ENCODE measurements around the gene MUC5AC. TPM values are rescaled to one million over a fixed set of nuclear protein-coding genes. Genes with fewer than 3 reads are reported as not detected.
"Not testable (repeated sequence)": the region's sequence is repeated elsewhere in the genome, so short reads cannot be mapped to it uniquely, and the experiment has no call there.

MUC5AC gene
- total RNA-seq, 1 donor from 2014 or later, result not detected

DNA sequence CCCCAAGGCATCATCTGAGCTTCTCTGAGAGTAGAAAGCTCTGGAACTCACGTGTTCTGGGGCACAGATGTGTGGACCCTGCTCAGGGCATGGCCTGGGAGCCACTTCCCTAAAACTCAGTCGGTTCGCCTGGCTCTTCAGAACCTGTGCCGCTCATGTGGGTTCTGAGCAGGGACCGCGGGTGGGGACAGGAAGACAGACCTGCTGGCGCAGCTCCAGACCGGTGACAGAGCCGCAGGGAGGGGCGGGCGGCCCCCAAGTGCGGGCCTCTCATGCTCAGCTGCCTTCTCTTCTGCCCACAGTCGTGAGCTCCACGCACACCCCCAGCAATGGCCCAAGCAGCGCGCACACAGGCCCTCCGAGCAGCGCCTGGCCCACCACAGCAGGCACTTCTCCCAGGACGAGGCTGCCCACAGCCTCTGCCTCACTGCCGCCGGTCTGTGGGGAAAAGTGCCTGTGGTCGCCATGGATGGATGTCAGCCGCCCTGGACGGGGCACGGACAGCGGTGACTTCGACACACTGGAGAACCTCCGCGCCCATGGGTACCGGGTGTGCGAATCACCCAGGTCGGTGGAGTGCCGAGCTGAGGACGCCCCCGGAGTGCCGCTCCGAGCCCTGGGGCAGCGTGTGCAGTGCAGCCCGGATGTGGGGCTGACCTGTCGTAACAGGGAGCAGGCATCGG is 24.2 kb downstream of the MUC5AC start:
- Mint-ChIP-seq H3K4me3 (ENCODE audit: low read depth) (no peak overlapping the region), H3K4me1 (ENCODE audit: low read depth) (no peaks in the 10 kb centered on the region), H3K27ac (no peak overlapping the region), H3K36me3 (ENCODE audit: insufficient read depth) (no peaks in the 10 kb centered on the region), H3K9me3 (ENCODE audit: low read depth) (no peaks in the 10 kb centered on the region), H3K27me3 (no peaks in the 10 kb centered on the region)
- TF ChIP-seq, protein P1, sequence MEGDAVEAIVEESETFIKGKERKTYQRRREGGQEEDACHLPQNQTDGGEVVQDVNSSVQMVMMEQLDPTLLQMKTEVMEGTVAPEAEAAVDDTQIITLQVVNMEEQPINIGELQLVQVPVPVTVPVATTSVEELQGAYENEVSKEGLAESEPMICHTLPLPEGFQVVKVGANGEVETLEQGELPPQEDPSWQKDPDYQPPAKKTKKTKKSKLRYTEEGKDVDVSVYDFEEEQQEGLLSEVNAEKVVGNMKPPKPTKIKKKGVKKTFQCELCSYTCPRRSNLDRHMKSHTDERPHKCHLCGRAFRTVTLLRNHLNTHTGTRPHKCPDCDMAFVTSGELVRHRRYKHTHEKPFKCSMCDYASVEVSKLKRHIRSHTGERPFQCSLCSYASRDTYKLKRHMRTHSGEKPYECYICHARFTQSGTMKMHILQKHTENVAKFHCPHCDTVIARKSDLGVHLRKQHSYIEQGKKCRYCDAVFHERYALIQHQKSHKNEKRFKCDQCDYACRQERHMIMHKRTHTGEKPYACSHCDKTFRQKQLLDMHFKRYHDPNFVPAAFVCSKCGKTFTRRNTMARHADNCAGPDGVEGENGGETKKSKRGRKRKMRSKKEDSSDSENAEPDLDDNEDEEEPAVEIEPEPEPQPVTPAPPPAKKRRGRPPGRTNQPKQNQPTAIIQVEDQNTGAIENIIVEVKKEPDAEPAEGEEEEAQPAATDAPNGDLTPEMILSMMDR (IDR thresholded peaks at IDR 0.05; ENCODE audit: unreplicated experiment), result no peak
- DNase-seq (ENCODE audit: low spot score, unreplicated experiment), result no peak

DNA sequence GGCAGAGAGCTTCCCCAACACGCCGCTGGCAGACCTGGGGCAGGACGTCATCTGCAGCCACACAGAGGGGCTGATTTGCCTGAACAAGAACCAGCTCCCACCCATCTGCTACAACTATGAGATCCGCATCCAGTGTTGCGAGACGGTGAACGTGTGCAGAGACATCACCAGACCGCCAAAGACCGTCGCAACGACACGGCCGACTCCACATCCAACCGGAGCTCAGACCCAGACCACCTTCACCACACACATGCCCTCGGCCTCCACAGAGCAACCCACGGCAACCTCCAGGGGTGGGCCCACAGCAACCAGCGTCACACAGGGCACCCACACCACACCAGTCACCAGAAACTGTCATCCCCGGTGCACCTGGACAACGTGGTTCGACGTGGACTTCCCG is 26.4 kb downstream of the MUC5AC start:
- not testable (repeated sequence) for H3K9me3 Mint-ChIP-seq (ENCODE audit: low read depth); H3K4me1 Mint-ChIP-seq (ENCODE audit: low read depth); H3K27ac Mint-ChIP-seq; H3K27me3 Mint-ChIP-seq; DNase-seq (ENCODE audit: low spot score, unreplicated experiment); H3K36me3 Mint-ChIP-seq (ENCODE audit: insufficient read depth); H3K4me3 Mint-ChIP-seq (ENCODE audit: low read depth)

DNA sequence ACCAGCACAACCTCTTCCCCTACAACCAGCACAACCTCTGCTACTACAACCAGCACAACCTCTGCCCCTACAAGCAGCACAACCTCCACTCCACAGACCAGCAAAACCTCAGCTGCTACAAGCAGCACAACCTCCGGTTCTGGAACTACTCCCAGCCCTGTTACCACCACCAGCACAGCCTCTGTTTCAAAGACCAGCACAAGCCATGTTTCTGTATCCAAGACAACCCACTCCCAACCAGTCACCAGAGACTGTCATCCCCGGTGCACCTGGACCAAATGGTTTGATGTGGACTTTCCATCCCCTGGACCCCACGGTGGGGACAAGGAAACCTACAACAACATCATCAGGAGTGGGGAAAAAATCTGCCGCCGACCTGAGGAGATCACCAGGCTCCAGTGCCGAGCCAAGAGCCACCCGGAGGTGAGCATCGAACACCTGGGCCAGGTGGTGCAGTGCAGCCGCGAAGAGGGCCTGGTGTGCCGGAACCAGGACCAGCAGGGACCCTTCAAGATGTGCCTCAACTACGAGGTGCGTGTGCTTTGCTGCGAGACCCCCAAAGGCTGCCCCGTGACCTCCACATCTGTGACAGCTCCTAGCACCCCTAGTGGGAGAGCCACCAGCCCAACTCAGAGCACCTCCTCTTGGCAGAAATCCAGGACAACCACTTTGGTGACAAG is 30.8 kb downstream of the MUC5AC start:
- not testable (repeated sequence) for H3K4me1 Mint-ChIP-seq (ENCODE audit: low read depth); H3K4me3 Mint-ChIP-seq (ENCODE audit: low read depth); H3K9me3 Mint-ChIP-seq (ENCODE audit: low read depth); H3K27me3 Mint-ChIP-seq; H3K27ac Mint-ChIP-seq; H3K36me3 Mint-ChIP-seq (ENCODE audit: insufficient read depth); DNase-seq (ENCODE audit: low spot score, unreplicated experiment)

DNA sequence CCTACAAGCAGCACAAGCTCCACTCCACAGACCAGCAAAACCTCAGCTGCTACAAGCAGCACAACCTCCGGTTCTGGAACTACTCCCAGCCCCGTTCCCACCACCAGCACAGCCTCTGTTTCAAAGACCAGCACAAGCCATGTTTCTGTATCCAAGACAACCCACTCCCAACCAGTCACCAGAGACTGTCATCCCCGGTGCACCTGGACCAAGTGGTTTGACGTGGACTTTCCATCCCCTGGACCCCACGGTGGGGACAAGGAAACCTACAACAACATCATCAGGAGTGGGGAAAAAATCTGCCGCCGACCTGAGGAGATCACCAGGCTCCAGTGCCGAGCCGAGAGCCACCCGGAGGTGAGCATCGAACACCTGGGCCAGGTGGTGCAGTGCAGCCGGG is 32.1 kb downstream of the MUC5AC start:
- H3K4me3 Mint-ChIP-seq (ENCODE audit: low read depth); DNase-seq (ENCODE audit: low spot score, unreplicated experiment); H3K36me3 Mint-ChIP-seq (ENCODE audit: insufficient read depth); H3K27me3 Mint-ChIP-seq; H3K27ac Mint-ChIP-seq; H3K9me3 Mint-ChIP-seq (ENCODE audit: low read depth); H3K4me1 Mint-ChIP-seq (ENCODE audit: low read depth): not testable (repeated sequence)

DNA sequence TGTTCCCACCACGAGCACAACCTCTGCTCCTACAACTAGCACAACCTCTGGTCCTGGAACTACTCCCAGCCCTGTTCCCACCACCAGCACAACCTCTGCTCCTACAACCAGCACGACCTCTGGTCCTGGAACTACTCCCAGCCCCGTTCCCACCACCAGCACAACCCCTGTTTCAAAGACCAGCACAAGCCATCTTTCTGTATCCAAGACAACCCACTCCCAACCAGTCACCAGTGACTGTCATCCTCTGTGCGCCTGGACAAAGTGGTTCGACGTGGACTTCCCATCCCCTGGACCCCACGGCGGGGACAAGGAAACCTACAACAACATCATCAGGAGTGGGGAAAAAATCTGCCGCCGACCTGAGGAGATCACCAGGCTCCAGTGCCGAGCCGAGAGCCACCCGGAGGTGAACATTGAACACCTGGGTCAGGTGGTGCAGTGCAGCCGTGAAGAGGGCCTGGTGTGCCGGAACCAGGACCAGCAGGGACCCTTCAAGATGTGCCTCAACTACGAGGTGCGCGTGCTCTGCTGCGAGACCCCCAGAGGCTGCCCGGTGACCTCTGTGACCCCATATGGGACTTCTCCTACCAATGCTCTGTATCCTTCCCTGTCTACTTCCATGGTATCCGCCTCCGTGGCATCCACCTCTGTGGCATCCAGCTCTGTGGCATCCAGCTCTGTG is 34.2 kb downstream of the MUC5AC start:
- not testable (repeated sequence) for H3K27me3 Mint-ChIP-seq; H3K9me3 Mint-ChIP-seq (ENCODE audit: low read depth); H3K36me3 Mint-ChIP-seq (ENCODE audit: insufficient read depth); DNase-seq (ENCODE audit: low spot score, unreplicated experiment); H3K4me1 Mint-ChIP-seq (ENCODE audit: low read depth); H3K4me3 Mint-ChIP-seq (ENCODE audit: low read depth); H3K27ac Mint-ChIP-seq

DNA sequence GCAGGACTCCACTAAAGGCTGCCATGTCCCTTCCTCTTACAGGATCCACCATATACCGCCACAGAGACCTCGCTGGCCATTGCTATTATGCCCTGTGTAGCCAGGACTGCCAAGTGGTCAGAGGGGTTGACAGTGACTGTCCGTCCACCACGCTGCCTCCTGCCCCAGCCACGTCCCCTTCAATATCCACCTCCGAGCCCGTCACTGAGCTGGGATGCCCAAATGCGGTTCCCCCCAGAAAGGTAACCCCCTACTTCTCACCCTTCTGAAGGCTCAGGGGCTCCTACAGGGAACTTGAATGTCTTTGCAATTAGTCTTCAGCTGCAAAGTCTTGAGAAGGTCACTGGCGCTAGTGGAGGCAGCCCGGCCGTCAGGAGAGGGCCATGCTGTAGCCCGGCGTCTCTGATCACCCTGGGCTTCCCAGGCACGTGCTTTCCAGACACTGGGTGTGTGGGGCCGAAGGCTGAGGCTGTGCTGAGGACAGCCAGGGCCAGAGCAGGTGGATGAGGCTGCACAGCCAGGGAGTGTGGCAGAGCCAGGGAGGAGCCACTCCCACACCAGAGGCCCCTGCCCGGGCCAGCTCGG is 35.1 kb downstream of the MUC5AC start:
- no peak overlapping the region for H3K4me3 Mint-ChIP-seq (ENCODE audit: low read depth)
- no peaks in the 10 kb centered on the region for H3K36me3 Mint-ChIP-seq (ENCODE audit: insufficient read depth)
- H3K27me3 Mint-ChIP-seq, result peaks cover 3% of the 10 kb centered on the region
- H3K4me1 Mint-ChIP-seq (ENCODE audit: low read depth), result no peaks in the 10 kb centered on the region
- H3K9me3 Mint-ChIP-seq (ENCODE audit: low read depth), result no peaks in the 10 kb centered on the region
- TF ChIP-seq, protein P1 (IDR thresholded peaks at IDR 0.05; ENCODE audit: unreplicated experiment), result no peak
- no peak for DNase-seq (ENCODE audit: low spot score, unreplicated experiment)
- no peak overlapping the region for H3K27ac Mint-ChIP-seq

All from progenitor cell of endocrine pancreas (in vitro differentiated cells).